Activated CD4-positive, alpha-beta T cell treated with anti-CD3 and anti-CD28 coated beads, Interleukin-2, amount 10 ng/mL, durations not matched to agents 24 days and 14 days (primary cell): ENCODE measurements around the gene ARID3B. TPM values are rescaled to one million over a fixed set of nuclear protein-coding genes. Genes with fewer than 3 reads are reported as not detected.

Experiments used
- DNase-seq: peaks from one replicate; pipeline ENCODE4 v3.0.0; 2022
- H3K27ac Mint-ChIP-seq: one replicate; pipeline ENCODE4 v1.8.0; 2022; ENCODE audit warnings: mild to moderate bottlenecking, mixed read lengths
- H3K27me3 Mint-ChIP-seq: one replicate; pipeline ENCODE4 v1.8.0; 2022; ENCODE audit warnings: mixed read lengths
- H3K36me3 Mint-ChIP-seq: one replicate; pipeline ENCODE4 v1.8.0; 2022; ENCODE audit warnings: low read depth, mild to moderate bottlenecking, mixed read lengths
- H3K4me1 Mint-ChIP-seq: one replicate; pipeline ENCODE4 v1.8.0; 2021; ENCODE audit warnings: mixed read lengths
- H3K4me3 Mint-ChIP-seq: one replicate; pipeline ENCODE4 v1.8.0; 2022; ENCODE audit warnings: mild to moderate bottlenecking, moderate library complexity, mixed read lengths
- H3K9me3 Mint-ChIP-seq: one replicate; pipeline ENCODE4 v1.8.0; 2021; ENCODE audit warnings: mixed read lengths
- intact Hi-C: fragments of 100-400 bp; cut with micrococcal nuclease; formaldehyde crosslinking; loops from one replicate; pipeline ENCODE4 v1.15.1; 2023
- total RNA-seq: library from RNA; stranded (reverse); gene quantifications from 2 replicates; pipeline ENCODE4 v1.2.3, GENCODE V29; 2022

ARID3B gene
- total RNA-seq, 1 donor from 2014 or later, result 33.9 TPM

- no peak overlapping the region for H3K4me3 Mint-ChIP-seq
- H3K27ac Mint-ChIP-seq, result no peak overlapping the region
- peaks cover 36% of the 10 kb centered on the region for H3K4me1 Mint-ChIP-seq
- no peaks in the 10 kb centered on the region for H3K9me3 Mint-ChIP-seq
- H3K36me3 Mint-ChIP-seq, result peaks cover 45% of the 10 kb centered on the region
- intact Hi-C loops, result no loop called here
- DNase-seq, result no peak
- no peaks in the 10 kb centered on the region for H3K27me3 Mint-ChIP-seq
These were observed 23.2 kb downstream of the ARID3B start for GRCh38 chr15:74564182-74564581.

DNA sequence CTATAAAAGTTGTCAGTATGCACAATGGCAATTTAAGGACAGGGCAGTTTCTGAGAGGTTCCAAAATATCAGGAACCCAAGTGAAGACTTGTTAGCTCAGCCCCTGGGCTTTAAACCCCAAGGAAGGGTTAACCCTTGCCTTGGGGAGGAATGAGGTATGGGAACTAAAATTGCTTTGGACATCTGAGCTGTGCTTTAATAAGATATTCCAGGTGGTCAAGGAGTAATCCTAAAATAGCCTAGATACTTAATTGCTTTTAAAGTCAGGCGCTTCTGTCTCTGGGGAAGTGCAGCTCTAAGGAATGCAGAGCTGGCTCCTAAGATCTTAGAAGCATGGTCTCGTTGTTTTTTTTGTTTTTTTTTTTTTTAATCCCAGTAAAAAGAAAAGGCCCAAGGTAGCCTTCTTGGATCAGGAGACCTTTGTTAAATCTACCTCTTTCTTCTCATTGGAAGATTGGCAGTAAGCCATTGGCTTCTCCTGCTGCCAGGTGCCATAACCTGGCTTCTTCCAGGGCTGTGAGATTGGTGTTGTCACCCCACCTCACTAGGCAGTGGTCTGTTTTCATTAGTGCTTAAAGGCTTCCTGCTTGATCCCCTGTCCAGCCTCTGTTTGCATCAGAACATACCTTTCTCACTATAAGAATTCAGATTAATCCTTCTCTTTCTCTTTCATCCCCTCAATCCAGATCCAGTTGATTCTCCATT is 24.5 kb downstream of the ARID3B start:
- H3K4me1 Mint-ChIP-seq, result peaks cover 33% of the 10 kb centered on the region
- H3K4me3 Mint-ChIP-seq, result no peak overlapping the region
- DNase-seq, result no peak
- H3K36me3 Mint-ChIP-seq, result peaks cover 41% of the 10 kb centered on the region
- intact Hi-C loops, result no loop called here
- H3K27ac Mint-ChIP-seq, result no peak overlapping the region
- H3K27me3 Mint-ChIP-seq, result no peaks in the 10 kb centered on the region
- H3K9me3 Mint-ChIP-seq, result no peaks in the 10 kb centered on the region

DNA sequence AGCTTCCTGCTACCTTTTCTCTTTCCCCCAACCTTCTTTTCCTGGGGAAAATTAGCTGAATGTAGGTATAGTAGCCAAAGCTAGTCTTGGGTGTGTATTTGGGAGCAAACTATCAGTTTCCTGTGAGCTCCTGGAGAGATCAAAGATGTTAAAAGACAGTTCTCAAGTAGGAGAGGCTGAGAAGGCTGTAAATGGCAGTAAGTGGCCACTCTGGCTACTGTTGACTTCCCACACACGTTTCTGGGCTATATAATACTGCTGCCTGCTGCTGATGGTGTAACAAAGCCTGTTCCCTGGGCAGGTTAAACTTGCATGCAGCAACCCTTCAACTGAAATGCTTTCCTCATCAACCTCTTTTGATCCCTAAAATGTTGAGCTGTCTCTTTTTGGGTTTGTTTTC is 27.6 kb downstream of the ARID3B start:
- Mint-ChIP-seq H3K9me3 (no peaks in the 10 kb centered on the region), H3K27ac (peak overlapping the region; percentile 61), H3K27me3 (no peaks in the 10 kb centered on the region), H3K36me3 (peaks cover 46% of the 10 kb centered on the region), H3K4me1 (peaks cover 26% of the 10 kb centered on the region), H3K4me3 (no peak overlapping the region)
- no peak for DNase-seq
- intact Hi-C loops, result no loop called here

DNA sequence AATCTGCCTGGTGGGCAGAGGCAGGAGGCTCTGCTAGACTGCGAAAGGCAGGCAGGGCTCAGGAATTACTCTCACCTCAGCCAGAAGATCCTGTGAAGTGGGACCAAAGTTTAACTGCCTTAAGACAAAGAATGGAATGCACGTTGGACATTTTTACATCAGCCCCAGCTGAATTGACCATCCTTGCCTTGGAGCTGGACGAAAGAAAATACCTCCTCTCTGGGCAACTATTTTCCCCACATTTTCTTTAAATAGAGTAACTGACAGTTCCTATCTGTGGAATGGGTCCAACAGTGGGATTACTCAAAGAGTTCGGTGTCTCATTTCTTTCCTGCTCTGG is 28.7 kb downstream of the ARID3B start:
- Mint-ChIP-seq H3K9me3 (no peaks in the 10 kb centered on the region), H3K27me3 (no peaks in the 10 kb centered on the region), H3K27ac (no peak overlapping the region), H3K4me3 (no peak overlapping the region), H3K4me1 (peaks cover 31% of the 10 kb centered on the region), H3K36me3 (peaks cover 50% of the 10 kb centered on the region)
- no peak for DNase-seq
- intact Hi-C loops, result no loop called here

GRCh38 chr15:74571191-74571590 is 30.2 kb downstream of the ARID3B start:
- no peak overlapping the region for H3K27ac Mint-ChIP-seq

DNA sequence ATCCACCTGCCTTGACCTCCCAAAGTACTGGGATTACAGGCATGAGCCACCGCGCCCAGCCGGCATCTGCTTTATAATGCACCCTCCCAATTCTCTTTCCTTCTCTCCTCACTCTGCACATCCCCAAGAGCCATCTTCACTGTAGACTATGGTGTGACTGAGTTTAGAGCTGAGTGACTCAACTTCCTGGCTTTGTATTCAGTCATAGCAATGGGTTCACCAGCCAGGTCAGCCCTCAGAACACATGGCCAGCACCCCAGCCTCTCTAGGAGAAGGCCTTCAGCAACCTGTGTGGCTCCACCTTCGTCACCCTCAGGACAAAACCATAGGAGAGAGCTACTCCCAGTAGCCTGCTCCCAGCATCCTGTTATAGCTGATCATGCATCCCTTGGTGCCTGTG is 33.0 kb downstream of the ARID3B start:
- Mint-ChIP-seq H3K9me3 (no peaks in the 10 kb centered on the region), H3K36me3 (peaks cover 49% of the 10 kb centered on the region), H3K4me1 (peaks cover 11% of the 10 kb centered on the region), H3K4me3 (no peak overlapping the region), H3K27ac (peak overlapping the region; percentile 21), H3K27me3 (no peaks in the 10 kb centered on the region)
- DNase-seq, result no peak
- intact Hi-C loops, result no loop called here

More at GRCh38 chr15:74571191-74571590, 30.2 kb downstream of the ARID3B start:
- no peak for DNase-seq
- H3K4me3 Mint-ChIP-seq, result no peak overlapping the region
- no peaks in the 10 kb centered on the region for H3K9me3 Mint-ChIP-seq
- no peaks in the 10 kb centered on the region for H3K27me3 Mint-ChIP-seq
- H3K4me1 Mint-ChIP-seq, result peaks cover 26% of the 10 kb centered on the region
- intact Hi-C loops, result no loop called here
- H3K36me3 Mint-ChIP-seq, result peaks cover 53% of the 10 kb centered on the region

GRCh38 chr15:74578496-74578994 is 37.5 kb downstream of the ARID3B start:
- no peaks in the 10 kb centered on the region for H3K9me3 Mint-ChIP-seq
- no peaks in the 10 kb centered on the region for H3K27me3 Mint-ChIP-seq
- DNase-seq, result no peak
- H3K4me3 Mint-ChIP-seq, result no peak overlapping the region
- peaks cover 37% of the 10 kb centered on the region for H3K36me3 Mint-ChIP-seq
- H3K27ac Mint-ChIP-seq, result no peak overlapping the region
- intact Hi-C loops, result no loop called here
- peaks cover 8% of the 10 kb centered on the region for H3K4me1 Mint-ChIP-seq

- H3K9me3 Mint-ChIP-seq, result no peaks in the 10 kb centered on the region
- H3K4me3 Mint-ChIP-seq, result no peak overlapping the region
- DNase-seq, result no peak
- peaks cover 37% of the 10 kb centered on the region for H3K36me3 Mint-ChIP-seq
- intact Hi-C loops, result no loop called here
- no peak overlapping the region for H3K27ac Mint-ChIP-seq
- H3K27me3 Mint-ChIP-seq, result no peaks in the 10 kb centered on the region
- peaks cover 4% of the 10 kb centered on the region for H3K4me1 Mint-ChIP-seq
These were observed 38.0 kb downstream of the ARID3B start for GRCh38 chr15:74579001-74579400.

DNA sequence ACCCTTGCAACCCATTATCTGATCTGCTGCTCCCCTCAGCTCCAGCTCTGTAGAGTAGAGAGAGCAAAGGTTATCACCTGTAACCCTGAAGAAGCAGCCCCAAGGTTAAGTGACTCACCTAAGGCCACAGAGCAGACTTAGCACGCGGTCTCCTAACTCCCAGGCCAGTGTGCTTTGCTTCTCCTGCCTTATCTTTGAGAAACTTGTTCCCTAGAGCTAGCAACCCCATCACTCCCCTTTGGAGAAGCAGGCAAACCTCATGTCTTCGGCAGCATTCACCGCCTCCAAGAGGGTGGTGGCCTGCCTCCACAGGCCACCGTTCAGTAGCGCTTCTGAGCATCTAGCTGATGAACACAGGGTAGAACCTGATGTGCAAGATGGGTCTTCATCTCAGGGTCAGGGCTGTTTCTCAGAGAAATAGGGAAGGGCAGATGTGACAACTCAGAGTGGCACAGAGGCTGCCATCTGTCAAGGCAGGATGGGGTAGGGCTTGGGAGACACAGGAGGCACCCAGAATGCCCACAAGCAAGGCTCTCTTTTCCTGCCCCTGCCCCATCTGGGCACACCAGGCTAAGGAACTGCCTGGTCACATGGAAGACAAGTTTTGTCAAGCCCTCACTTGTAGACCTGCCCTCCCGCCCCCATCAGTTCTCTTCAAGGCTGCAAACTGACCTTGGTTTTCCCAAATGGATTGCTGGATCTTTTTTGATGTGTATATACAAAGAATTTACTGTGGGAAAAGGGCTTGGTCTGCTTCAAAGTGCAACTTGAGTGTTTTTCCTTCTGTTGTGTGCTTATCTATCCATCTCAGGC is 39.7 kb downstream of the ARID3B start:
- H3K4me1 Mint-ChIP-seq, result peaks cover 4% of the 10 kb centered on the region
- no peaks in the 10 kb centered on the region for H3K9me3 Mint-ChIP-seq
- H3K36me3 Mint-ChIP-seq, result peaks cover 30% of the 10 kb centered on the region
- intact Hi-C loops, result no loop called here
- no peaks in the 10 kb centered on the region for H3K27me3 Mint-ChIP-seq
- H3K27ac Mint-ChIP-seq, result no peak overlapping the region
- DNase-seq, result no peak
- H3K4me3 Mint-ChIP-seq, result no peak overlapping the region

DNA sequence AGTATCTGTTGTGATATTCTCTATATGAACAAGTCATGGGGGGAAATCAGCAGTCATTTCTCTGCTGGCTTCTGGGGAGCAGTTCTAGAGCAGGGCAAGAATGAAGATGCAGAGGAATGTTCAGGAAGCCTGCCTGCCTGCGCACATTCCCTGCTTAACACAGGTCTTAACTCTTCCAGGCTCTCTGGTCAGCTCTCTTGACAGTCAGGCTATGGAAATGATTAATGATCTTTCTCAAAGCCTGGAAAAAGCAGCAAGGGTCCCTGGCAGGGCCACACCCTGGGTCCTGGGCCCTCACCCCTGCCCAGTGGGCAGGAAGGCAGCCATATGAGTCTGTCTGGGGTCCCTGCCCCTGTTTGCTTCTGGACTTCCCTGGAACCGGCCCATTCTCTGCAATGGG is 43.2 kb downstream of the ARID3B start:
- intact Hi-C loops, result no loop called here
- no peak for DNase-seq
- H3K27ac Mint-ChIP-seq, result peak overlapping the region; percentile 20
- peaks cover 4% of the 10 kb centered on the region for H3K4me1 Mint-ChIP-seq
- H3K27me3 Mint-ChIP-seq, result no peaks in the 10 kb centered on the region
- H3K36me3 Mint-ChIP-seq, result peaks cover 30% of the 10 kb centered on the region
- H3K9me3 Mint-ChIP-seq, result no peaks in the 10 kb centered on the region
- H3K4me3 Mint-ChIP-seq, result no peak overlapping the region

DNA sequence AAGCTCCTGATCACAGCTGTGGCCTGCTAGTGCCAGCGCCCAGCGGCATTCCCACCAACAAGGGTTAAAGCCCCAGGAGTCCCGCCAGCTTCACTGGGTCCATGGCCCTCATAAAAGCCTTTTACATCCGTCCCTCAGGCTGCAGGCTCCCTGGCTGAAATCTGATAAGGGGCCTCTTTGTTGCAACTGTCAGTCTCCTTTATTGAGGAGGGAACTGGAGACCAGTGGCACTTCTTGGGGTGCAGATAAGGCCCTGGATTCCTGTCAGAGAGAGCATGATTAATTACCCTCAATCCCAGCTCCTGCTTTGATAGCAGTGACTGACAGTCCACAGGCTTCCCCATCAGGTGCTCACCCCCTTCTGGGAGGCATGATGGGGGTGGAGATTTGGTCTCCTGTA is 43.8 kb downstream of the ARID3B start:
- Mint-ChIP-seq H3K27ac (no peak overlapping the region), H3K27me3 (no peaks in the 10 kb centered on the region), H3K4me1 (peaks cover 4% of the 10 kb centered on the region), H3K36me3 (peaks cover 28% of the 10 kb centered on the region), H3K9me3 (no peaks in the 10 kb centered on the region), H3K4me3 (no peak overlapping the region)
- intact Hi-C loops, result no loop called here
- no peak for DNase-seq

GRCh38 chr15:74585191-74585590 is 44.2 kb downstream of the ARID3B start:
- H3K36me3 Mint-ChIP-seq, result peaks cover 30% of the 10 kb centered on the region
- H3K9me3 Mint-ChIP-seq, result no peaks in the 10 kb centered on the region
- H3K27me3 Mint-ChIP-seq, result no peaks in the 10 kb centered on the region
- peaks cover 4% of the 10 kb centered on the region for H3K4me1 Mint-ChIP-seq
- DNase-seq, result no peak
- intact Hi-C loops, result no loop called here
- H3K4me3 Mint-ChIP-seq, result no peak overlapping the region
- no peak overlapping the region for H3K27ac Mint-ChIP-seq

GRCh38 chr15:74585857-74586256 is 44.8 kb downstream of the ARID3B start:
- Mint-ChIP-seq H3K4me1 (peaks cover 4% of the 10 kb centered on the region), H3K9me3 (no peaks in the 10 kb centered on the region), H3K36me3 (peaks cover 35% of the 10 kb centered on the region), H3K4me3 (no peak overlapping the region), H3K27me3 (no peaks in the 10 kb centered on the region), H3K27ac (no peak overlapping the region)
- no peak for DNase-seq
- intact Hi-C loops, result no loop called here

DNA sequence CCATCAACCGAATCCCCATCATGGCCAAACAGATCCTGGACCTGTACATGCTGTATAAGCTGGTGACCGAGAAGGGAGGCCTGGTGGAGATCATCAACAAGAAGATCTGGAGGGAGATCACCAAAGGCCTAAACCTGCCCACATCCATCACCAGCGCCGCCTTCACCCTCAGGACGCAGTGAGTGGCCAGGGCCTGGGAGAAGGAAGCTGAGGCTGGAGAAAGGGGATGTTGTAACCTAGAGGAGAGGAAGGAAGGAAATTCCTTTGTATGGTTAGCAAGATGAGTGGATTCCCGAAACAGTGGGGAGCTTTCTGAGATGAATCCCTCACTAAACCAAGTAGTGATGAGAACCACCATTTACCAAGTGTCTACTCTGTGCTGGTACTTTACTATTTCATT is 48.8 kb downstream of the ARID3B start:
- H3K27ac Mint-ChIP-seq, result no peak overlapping the region
- H3K4me3 Mint-ChIP-seq, result no peak overlapping the region
- no peak for DNase-seq
- H3K27me3 Mint-ChIP-seq, result no peaks in the 10 kb centered on the region
- H3K36me3 Mint-ChIP-seq, result peaks cover 49% of the 10 kb centered on the region
- H3K9me3 Mint-ChIP-seq, result no peaks in the 10 kb centered on the region
- intact Hi-C loops, result no loop called here
- H3K4me1 Mint-ChIP-seq, result no peaks in the 10 kb centered on the region
